Skeletal muscle tissue (tissue), 4 donors: ENCODE measurements around the gene ERCC1. TPM values are rescaled to one million over a fixed set of nuclear protein-coding genes. Genes with fewer than 3 reads are reported as not detected.

Experiments
- H3K27ac ChIP-seq: one replicate; pipeline ENCODE4 v1.7.0; 2013; ENCODE audit warnings: mild to moderate bottlenecking, low read depth, low read length, inconsistent platforms
- H3K27me3 ChIP-seq, 3 donors: one replicate each; pipeline ENCODE4 v1.7.0; 2013; ENCODE audit warnings: low read length in 3 of 3; ENCODE audit not compliant: control insufficient read depth in 3 of 3, insufficient read depth in 3 of 3
- H3K36me3 ChIP-seq, 3 donors: one replicate each; pipeline ENCODE4 v1.7.0; 2013; ENCODE audit warnings: low read length in 3 of 3; ENCODE audit not compliant: control insufficient read depth in 3 of 3, insufficient read depth in 3 of 3
- H3K4me1 ChIP-seq, 3 donors: one replicate each; pipeline ENCODE4 v1.7.0; 2013; ENCODE audit warnings: low read length in 3 of 3, mild to moderate bottlenecking in 3 of 3; ENCODE audit not compliant: control insufficient read depth in 3 of 3, insufficient read depth in 3 of 3
- H3K4me3 ChIP-seq, 3 donors: one replicate each; pipeline ENCODE4 v1.7.0; 2013; ENCODE audit warnings: low read length in 3 of 3
- H3K9ac ChIP-seq, 3 donors: one replicate each; pipeline ENCODE4 v1.7.0; 2013; ENCODE audit warnings: low read length in 3 of 3, mild to moderate bottlenecking in 3 of 3, moderate library complexity in 2 of 3, low read depth in 1 of 3
- H3K9me3 ChIP-seq, 3 donors: one replicate each; pipeline ENCODE4 v1.7.0; 2013; ENCODE audit warnings: low read length in 3 of 3; ENCODE audit not compliant: control insufficient read depth in 3 of 3
- total RNA-seq: library from RNA; depleted of rRNA; stranded (reverse); fragments of >200 nt; gene quantifications from one replicate; pipeline ENCODE4 v1.2.3, GENCODE V29; 2014
- donor health status: Osteomylitis.

ERCC1 gene
- 56.9 TPM for total RNA-seq

GRCh38 chr19:45423589-45424190, at the start of gene ERCC1:
Gene ERCC1 (minus strand): TSS chr19:45423917. CDS start chr19:45423374, 543 bp downstream.
- Histone ChIP-seq H3K4me3 (peak within 1 kb of the TSS; percentile 80 to 91 (median 84)), H3K9me3 (no peaks in the 10 kb centered on the region), H3K27me3 (no peaks in the 10 kb centered on the region), H3K9ac (peak within 1 kb of the TSS; percentile 78 to 92 (median 86)), H3K27ac (peak within 1 kb of the TSS; percentile 77), H3K4me1 (peaks cover 19 to 24% (median 20%) of the 10 kb centered on the region in 3 donors), H3K36me3 (peaks cover 9 to 17% (median 13%) of the 10 kb centered on the region in 3 donors)

GRCh38 chr19:45473367-45473681, 49.6 kb upstream of the ERCC1 start:
- peaks cover 26 to 41% (median 29%) of the 10 kb centered on the region in 3 donors for H3K4me1 ChIP-seq
- H3K27me3 ChIP-seq, result peaks cover 0 to 3% (median 0%) of the 10 kb centered on the region in 3 donors
- H3K9me3 ChIP-seq, result no peaks in the 10 kb centered on the region
- no peak overlapping the region for H3K9ac ChIP-seq
- no peak overlapping the region for H3K4me3 ChIP-seq
- no peak overlapping the region for H3K27ac ChIP-seq
- H3K36me3 ChIP-seq, result peaks cover 0 to 3% (median 0%) of the 10 kb centered on the region in 3 donors

- peaks cover 0 to 3% (median 0%) of the 10 kb centered on the region in 3 donors for H3K36me3 ChIP-seq
- no peak overlapping the region for H3K27ac ChIP-seq
- no peaks in the 10 kb centered on the region for H3K9me3 ChIP-seq
- H3K27me3 ChIP-seq, result peaks cover 0 to 3% (median 0%) of the 10 kb centered on the region in 3 donors
- H3K4me1 ChIP-seq, result peaks cover 26 to 41% (median 28%) of the 10 kb centered on the region in 3 donors
- no peak overlapping the region for H3K4me3 ChIP-seq
- H3K9ac ChIP-seq, result peak overlapping the region in 2 of 3 donors; percentile 11 to 20
These were observed 49.0 kb upstream of the ERCC1 start for GRCh38 chr19:45472563-45473366.

- peak overlapping the region in 1 of 3 donors; percentile 1 for H3K4me3 ChIP-seq
- H3K4me1 ChIP-seq, result peaks cover 26 to 38% (median 29%) of the 10 kb centered on the region in 3 donors
- peaks cover 0 to 3% (median 0%) of the 10 kb centered on the region in 3 donors for H3K36me3 ChIP-seq
- no peaks in the 10 kb centered on the region for H3K9me3 ChIP-seq
- peak overlapping the region in 2 of 3 donors; percentile 20 to 25 for H3K9ac ChIP-seq
- H3K27ac ChIP-seq, result no peak overlapping the region
- H3K27me3 ChIP-seq, result peaks cover 0 to 3% (median 0%) of the 10 kb centered on the region in 3 donors
These were observed 48.3 kb upstream of the ERCC1 start for GRCh38 chr19:45471931-45472562.

- Histone ChIP-seq H3K9me3 (no peaks in the 10 kb centered on the region), H3K4me1 (peaks cover 26 to 38% (median 31%) of the 10 kb centered on the region in 3 donors), H3K36me3 (peaks cover 0 to 3% (median 0%) of the 10 kb centered on the region in 3 donors), H3K27me3 (peaks cover 0 to 3% (median 0%) of the 10 kb centered on the region in 3 donors), H3K9ac (no peak overlapping the region), H3K4me3 (peak overlapping the region in 1 of 3 donors; percentile 93), H3K27ac (no peak overlapping the region)
These were observed 47.6 kb upstream of the ERCC1 start for GRCh38 chr19:45471111-45471930.

GRCh38 chr19:45470762-45471081, 47.0 kb upstream of the ERCC1 start:
- Histone ChIP-seq H3K27ac (no peak overlapping the region), H3K36me3 (peaks cover 0 to 3% (median 0%) of the 10 kb centered on the region in 3 donors), H3K27me3 (peaks cover 0 to 3% (median 0%) of the 10 kb centered on the region in 3 donors), H3K4me1 (peaks cover 24 to 38% (median 31%) of the 10 kb centered on the region in 3 donors), H3K9ac (no peak overlapping the region), H3K9me3 (no peaks in the 10 kb centered on the region), H3K4me3 (peak overlapping the region in 2 of 3 donors; percentile 93 to 98)

- H3K4me3 ChIP-seq, result peak overlapping the region; percentile 93 to 99 (median 98)
- H3K27ac ChIP-seq, result peak overlapping the region; percentile 99
- H3K9me3 ChIP-seq, result no peaks in the 10 kb centered on the region
- peaks cover 24 to 38% (median 31%) of the 10 kb centered on the region in 3 donors for H3K4me1 ChIP-seq
- peaks cover 0 to 3% (median 0%) of the 10 kb centered on the region in 3 donors for H3K27me3 ChIP-seq
- H3K36me3 ChIP-seq, result peaks cover 0 to 3% (median 0%) of the 10 kb centered on the region in 3 donors
- H3K9ac ChIP-seq, result peak overlapping the region; percentile 94 to 99 (median 98)
These were observed 46.4 kb upstream of the ERCC1 start for GRCh38 chr19:45469945-45470761.

GRCh38 chr19:45469132-45469944, 45.6 kb upstream of the ERCC1 start:
- Histone ChIP-seq H3K27me3 (peaks cover 0 to 3% (median 0%) of the 10 kb centered on the region in 3 donors), H3K4me1 (peaks cover 24 to 35% (median 31%) of the 10 kb centered on the region in 3 donors), H3K27ac (peak overlapping the region; percentile 99), H3K36me3 (peaks cover 0 to 3% (median 0%) of the 10 kb centered on the region in 3 donors), H3K9ac (peak overlapping the region; percentile 94 to 99 (median 98)), H3K9me3 (no peaks in the 10 kb centered on the region), H3K4me3 (peak overlapping the region; percentile 93 to 99 (median 98))
